PC-3 (cell line): Measurements from ENCODE around the gene KISS1R. TPM values are rescaled to one million over a fixed set of nuclear protein-coding genes. Genes with fewer than 3 reads are reported as not detected.

Experiments used
- ATAC-seq: fragments of 200-7000 bp; cut with Tn5 transposase; 2 replicates; pipeline ENCODE4 v1.9.1; 2020; ENCODE audit warnings: mild to moderate bottlenecking, moderate library complexity
- BruUV-seq: library from RNA; stranded (reverse); fragments of 400-500 nt; replicated peaks from 2 replicates; lab custom pipeline; 2021; lab: Mats Ljungman, UMichigan
- CTCF ChIA-PET: fragments of 300-600 bp; sonication (Branson Sonifier 250); formaldehyde crosslinking; loops from one replicate; lab custom pipeline; 2022; ENCODE audit warnings: antibody characterized with exemption; lab: Charles Lee
- POLR2A ChIA-PET: fragments of 300-600 bp; sonication (Branson Sonifier 250); formaldehyde crosslinking; loops from one replicate; lab custom pipeline; 2022; ENCODE audit warnings: antibody characterized with exemption; ENCODE audit not compliant: unreplicated experiment; lab: Charles Lee
- DNase-seq: peaks from one replicate; pipeline ENCODE4 v3.0.0-alpha.2; 2015
- H2AFZ ChIP-seq: fragments of 300-600 bp; sonication (generic); 2 replicates; pipeline ENCODE4 v1.6.0; 2016; ENCODE audit warnings: antibody characterized with exemption, low read length
- H3F3A ChIP-seq: fragments of 300-600 bp; sonication (generic); one replicate; pipeline ENCODE4 v1.6.0; 2017; ENCODE audit warnings: antibody characterized with exemption, low read length, control low read depth, mild to moderate bottlenecking; ENCODE audit not compliant: unreplicated experiment
- H3K27ac ChIP-seq: fragments of 300-600 bp; sonication (generic); 2 replicates; pipeline ENCODE4 v1.5.1; 2016; ENCODE audit warnings: mild to moderate bottlenecking, low read length
- H3K27me3 ChIP-seq: fragments of 300-600 bp; sonication (generic); 2 replicates; pipeline ENCODE4 v1.6.1; 2016; ENCODE audit warnings: low read length, mixed read lengths
- H3K36me3 ChIP-seq: fragments of 300-600 bp; sonication (generic); 2 replicates; pipeline ENCODE4 v1.6.1; 2016; ENCODE audit warnings: low read depth, mixed run types, low read length, mixed read lengths
- H3K4me1 ChIP-seq: fragments of 300-600 bp; sonication (generic); 2 replicates; pipeline ENCODE4 v1.5.1; 2016; ENCODE audit warnings: low read length; ENCODE audit not compliant: insufficient read depth
- H3K4me2 ChIP-seq: fragments of 300-600 bp; sonication (generic); 2 replicates; pipeline ENCODE4 v1.6.0; 2016; ENCODE audit warnings: low read length
- H3K4me3 ChIP-seq: fragments of 300-600 bp; sonication (generic); 2 replicates; pipeline ENCODE4 v1.5.1; 2016; ENCODE audit warnings: mild to moderate bottlenecking, low read length, mixed read lengths
- H3K79me2 ChIP-seq: fragments of 300-600 bp; sonication (generic); 2 replicates; pipeline ENCODE4 v1.6.1; 2017; ENCODE audit warnings: low read length, mixed read lengths
- H3K9ac ChIP-seq: fragments of 300-600 bp; sonication (generic); 2 replicates; pipeline ENCODE4 v1.6.0; 2016; ENCODE audit warnings: mild to moderate bottlenecking, low read length
- H3K9me2 ChIP-seq: fragments of 300-600 bp; sonication (generic); replicated peaks from 2 replicates; pipeline ENCODE4 v1.6.1; 2016; ENCODE audit warnings: mixed run types, low read length, mixed read lengths
- H3K9me3 ChIP-seq: fragments of 300-600 bp; sonication (generic); 2 replicates; pipeline ENCODE4 v1.6.1; 2016; ENCODE audit warnings: low read length, mixed read lengths
- H4K20me1 ChIP-seq: fragments of 300-600 bp; sonication (generic); 2 replicates; pipeline ENCODE4 v1.6.1; 2016; ENCODE audit warnings: low read length, mixed read lengths
- EZH2 ChIP-seq: fragments of 300-600 bp; sonication (generic); IDR thresholded peaks from one replicate; pipeline ENCODE4 v1.6.1; 2017; ENCODE audit warnings: antibody characterized with exemption, mild to moderate bottlenecking, low read length; ENCODE audit not compliant: unreplicated experiment
- EZH2phosphoT487 ChIP-seq: fragments of 300-600 bp; sonication (generic); IDR thresholded peaks from 2 replicates; pipeline ENCODE4 v1.6.1; 2018; ENCODE audit warnings: mild to moderate bottlenecking, antibody characterized with exemption, low read length, borderline replicate concordance
- intact Hi-C: fragments of 100-400 bp; cut with micrococcal nuclease; formaldehyde crosslinking; loops from 2 replicates; pipeline ENCODE4 v1.9.0; 2023
- total RNA-seq: library from RNA; depleted of rRNA; stranded (reverse); fragments of >200 nt; gene quantifications from 2 replicates; pipeline ENCODE4 v1.2.3, GENCODE V29; 2014
- TF ChIP-seq, protein P1 (sequence below): fragments of 300-600 bp; sonication (generic); conservative IDR thresholded peaks from 2 replicates; pipeline ENCODE4 v1.5.1; 2017; ENCODE audit warnings: antibody characterized with exemption, low read depth, mild to moderate bottlenecking, low read length

Gene KISS1R
- total RNA-seq, 1 experiment from 2014 or later, result 3.9 TPM

- H3K9me3 ChIP-seq, result no peaks in the 10 kb centered on the region
- intact Hi-C loops, result no loop called here
- H3K9me2 ChIP-seq, result no peaks in the 10 kb centered on the region
- peaks cover 4% of the 10 kb centered on the region; the same call in 1 of the 2 replicates for H3K79me2 ChIP-seq
- H3K27me3 ChIP-seq, result no peaks in the 10 kb centered on the region
- no peak overlapping the region for H3K4me2 ChIP-seq
- no peak overlapping the region for H2AFZ ChIP-seq
- no peak overlapping the region for H3K4me3 ChIP-seq
- TF ChIP-seq EZH2, result no peak
- TF ChIP-seq, protein P1, sequence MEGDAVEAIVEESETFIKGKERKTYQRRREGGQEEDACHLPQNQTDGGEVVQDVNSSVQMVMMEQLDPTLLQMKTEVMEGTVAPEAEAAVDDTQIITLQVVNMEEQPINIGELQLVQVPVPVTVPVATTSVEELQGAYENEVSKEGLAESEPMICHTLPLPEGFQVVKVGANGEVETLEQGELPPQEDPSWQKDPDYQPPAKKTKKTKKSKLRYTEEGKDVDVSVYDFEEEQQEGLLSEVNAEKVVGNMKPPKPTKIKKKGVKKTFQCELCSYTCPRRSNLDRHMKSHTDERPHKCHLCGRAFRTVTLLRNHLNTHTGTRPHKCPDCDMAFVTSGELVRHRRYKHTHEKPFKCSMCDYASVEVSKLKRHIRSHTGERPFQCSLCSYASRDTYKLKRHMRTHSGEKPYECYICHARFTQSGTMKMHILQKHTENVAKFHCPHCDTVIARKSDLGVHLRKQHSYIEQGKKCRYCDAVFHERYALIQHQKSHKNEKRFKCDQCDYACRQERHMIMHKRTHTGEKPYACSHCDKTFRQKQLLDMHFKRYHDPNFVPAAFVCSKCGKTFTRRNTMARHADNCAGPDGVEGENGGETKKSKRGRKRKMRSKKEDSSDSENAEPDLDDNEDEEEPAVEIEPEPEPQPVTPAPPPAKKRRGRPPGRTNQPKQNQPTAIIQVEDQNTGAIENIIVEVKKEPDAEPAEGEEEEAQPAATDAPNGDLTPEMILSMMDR, result no peak
- no peak for TF ChIP-seq EZH2phosphoT487
- no peak overlapping the region for H3K9ac ChIP-seq
- H4K20me1 ChIP-seq, result no peaks in the 10 kb centered on the region
- no peak for ATAC-seq
- H3K27ac ChIP-seq, result no peak overlapping the region
- no peak for DNase-seq
- no TSS peak for BruUV-seq
- H3K4me1 ChIP-seq, result peaks cover 17% of the 10 kb centered on the region; the same call in 1 of the 2 replicates
- no peaks in the 10 kb centered on the region for H3K36me3 ChIP-seq
- ChIA-PET POLR2A (no interaction called here), CTCF (no interaction called here)
- H3F3A ChIP-seq, result no peaks in the 10 kb centered on the region
Measured at GRCh38 chr19:943551-944170, 26.5 kb downstream of the KISS1R start.

DNA sequence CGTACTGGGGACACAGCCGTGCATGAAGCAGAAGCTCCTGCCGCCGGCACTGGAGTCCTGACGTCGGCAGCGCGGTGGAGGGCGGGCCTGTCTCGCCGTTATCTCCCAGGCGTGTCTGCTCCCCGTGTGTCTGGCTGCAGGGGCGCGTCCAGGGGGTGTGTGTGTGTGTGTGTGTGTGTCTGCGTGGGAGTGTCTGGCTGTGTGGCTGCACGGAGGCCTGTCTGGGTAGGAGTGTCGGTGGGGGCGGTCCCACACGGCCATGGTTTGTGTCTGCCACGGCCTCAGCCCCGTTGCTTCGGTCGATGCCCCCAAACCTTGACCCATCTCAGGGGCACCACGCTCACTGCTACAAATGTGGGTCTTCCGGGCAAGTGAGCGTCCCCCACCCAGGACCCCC is 27.0 kb downstream of the KISS1R start:
- no peaks in the 10 kb centered on the region for H3K36me3 ChIP-seq
- H3K79me2 ChIP-seq, result peaks cover 4% of the 10 kb centered on the region; the same call in 1 of the 2 replicates
- no peaks in the 10 kb centered on the region for H3K9me3 ChIP-seq
- peaks cover 17% of the 10 kb centered on the region; the same call in 1 of the 2 replicates for H3K4me1 ChIP-seq
- no peak overlapping the region for H2AFZ ChIP-seq
- no peaks in the 10 kb centered on the region for H4K20me1 ChIP-seq
- DNase-seq, result no peak
- BruUV-seq, result no TSS peak
- no peak overlapping the region for H3K4me2 ChIP-seq
- H3F3A ChIP-seq, result no peaks in the 10 kb centered on the region
- no peaks in the 10 kb centered on the region for H3K27me3 ChIP-seq
- intact Hi-C loops, result no loop called here
- no peaks in the 10 kb centered on the region for H3K9me2 ChIP-seq
- H3K4me3 ChIP-seq, result no peak overlapping the region
- no peak overlapping the region for H3K9ac ChIP-seq
- ChIA-PET POLR2A (no interaction called here), CTCF (no interaction called here)
- H3K27ac ChIP-seq, result no peak overlapping the region
- TF ChIP-seq EZH2, result no peak
- TF ChIP-seq EZH2phosphoT487, result no peak
- TF ChIP-seq, protein P1, result no peak
- ATAC-seq, result no peak

- CTCF ChIA-PET, result no interaction called here
- POLR2A ChIA-PET, result no interaction called here
- no peaks in the 10 kb centered on the region for H3K9me3 ChIP-seq
- no peak overlapping the region for H3K4me2 ChIP-seq
- intact Hi-C loops, result no loop called here
- no peaks in the 10 kb centered on the region for H3K9me2 ChIP-seq
- H4K20me1 ChIP-seq, result no peaks in the 10 kb centered on the region
- H3K4me1 ChIP-seq, result peaks cover 17% of the 10 kb centered on the region; the same call in 1 of the 2 replicates
- TF ChIP-seq EZH2phosphoT487, result no peak
- TF ChIP-seq EZH2, result no peak
- TF ChIP-seq, protein P1, result no peak
- peaks cover 4% of the 10 kb centered on the region; the same call in 1 of the 2 replicates for H3K79me2 ChIP-seq
- H3K36me3 ChIP-seq, result no peaks in the 10 kb centered on the region
- no TSS peak for BruUV-seq
- DNase-seq, result no peak
- H3K27me3 ChIP-seq, result no peaks in the 10 kb centered on the region
- no peak overlapping the region for H3K4me3 ChIP-seq
- H3F3A ChIP-seq, result no peaks in the 10 kb centered on the region
- no peak for ATAC-seq
- H2AFZ ChIP-seq, result no peak overlapping the region
- H3K27ac ChIP-seq, result no peak overlapping the region
- no peak overlapping the region for H3K9ac ChIP-seq
Measured at GRCh38 chr19:944663-945241, 27.6 kb downstream of the KISS1R start.
